GM12874 (cell line): ENCODE results near the gene IFI35.

Experiments used
- CTCF ChIP-seq: IDR thresholded peaks from 2 replicates; pipeline ENCODE4 v1.5.1; 2011; ENCODE audit warnings: low read depth, mild to moderate bottlenecking, control low read depth, low read length, moderate library complexity; ENCODE audit not compliant: insufficient read depth

IFI35 gene

GRCh38 chr17:43003542-43004172 lies 2.9 kb upstream of the IFI35 start:
- no peak for TF ChIP-seq CTCF

GRCh38 chr17:43010667-43011308 lies 4.2 kb downstream of the IFI35 start:
- TF ChIP-seq CTCF, result no peak

- no peak for TF ChIP-seq CTCF
Measured at GRCh38 chr17:43011728-43012472, 5.3 kb downstream of the IFI35 start.

- TF ChIP-seq CTCF, result no peak
Measured at GRCh38 chr17:43013296-43013695, 6.7 kb downstream of the IFI35 start.

- TF ChIP-seq CTCF, result no peak
Measured at GRCh38 chr17:43014020-43014648, 7.5 kb downstream of the IFI35 start.

GRCh38 chr17:43014649-43015542 lies 8.3 kb downstream of the IFI35 start:
- no peak for TF ChIP-seq CTCF
